Ascending aorta (tissue), 2 donors: ENCODE results near the gene AFF3. TPM values are rescaled to one million over a fixed set of nuclear protein-coding genes. Genes with fewer than 3 reads are reported as not detected.

Experiments used
- DNase-seq, 2 donors: peaks; one replicate each; pipeline ENCODE4 v3.0.0-alpha.2; 2019; ENCODE audit warnings: low spot score in 2 of 2
- H3K27ac ChIP-seq, 2 donors: fragments of 200-600 bp; sonication (generic); one replicate each; pipeline ENCODE4 v1.5.1; 2016 to 2017; ENCODE audit warnings: mild to moderate bottlenecking in 1 of 2
- H3K27me3 ChIP-seq: fragments of 200-600 bp; sonication (generic); one replicate; pipeline ENCODE4 v1.5.1; 2017
- H3K36me3 ChIP-seq, 2 donors: fragments of 200-600 bp; sonication (generic); one replicate each; pipeline ENCODE4 v1.5.1; 2016
- H3K4me1 ChIP-seq, 2 donors: fragments of 200-600 bp; sonication (generic); one replicate each; pipeline ENCODE4 v1.5.1; 2016 to 2017; ENCODE audit warnings: mild to moderate bottlenecking in 1 of 2
- H3K4me3 ChIP-seq, 2 donors: fragments of 200-600 bp; sonication (generic); one replicate each; pipeline ENCODE4 v1.5.1; 2016 to 2017; ENCODE audit warnings: mild to moderate bottlenecking in 1 of 2
- H3K9me3 ChIP-seq, 2 donors: fragments of 200-600 bp; sonication (generic); one replicate each; pipeline ENCODE4 v1.5.1; 2016
- CTCF ChIP-seq, 3 experiments: fragments of 200-600 bp in 2 of 3; fragments of 450-650 bp in 1 of 3; sonication (generic) in 2 of 3; IDR thresholded peaks; one replicate each; pipeline ENCODE4 v1.5.1; 2016 to 2019; ENCODE audit warnings: antibody characterized with exemption in 3 of 3, mild to moderate bottlenecking in 1 of 3, moderate library complexity in 1 of 3
- intact Hi-C: fragments of 100-400 bp; cut with DNase I; formaldehyde crosslinking; loops from one replicate; pipeline ENCODE4 v1.15.1; 2023
- total RNA-seq: library from RNA; depleted of rRNA; stranded (reverse); fragments of >200 nt; gene quantifications from one replicate; pipeline ENCODE4 v1.1.0, GENCODE V29; 2016

Gene AFF3
- total RNA-seq, 1 donor from 2014 or later = 7.1 TPM

DNA sequence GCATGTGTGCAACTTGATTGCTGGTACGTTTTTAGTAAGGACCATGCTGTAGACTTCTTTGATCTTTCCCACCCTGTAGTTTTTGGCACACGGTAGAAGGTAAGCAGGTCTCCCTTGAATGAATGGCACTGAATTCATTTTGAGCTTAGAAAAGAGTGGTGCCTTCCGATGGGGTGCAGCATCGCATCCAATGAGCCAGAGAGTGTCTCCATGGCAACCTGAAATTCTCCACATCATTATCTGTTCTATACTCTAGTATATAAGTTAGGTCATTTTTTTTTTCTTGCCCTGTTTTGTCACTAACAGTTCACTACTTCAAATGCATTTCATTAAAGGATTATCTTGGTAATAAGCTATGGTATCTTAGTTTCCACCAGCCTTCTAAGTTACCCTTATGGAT, 571.4 kb downstream of the AFF3 start:
- H3K27ac ChIP-seq = no peak overlapping the region
- H3K4me3 ChIP-seq = no peak overlapping the region
- intact Hi-C loops = no loop called here
- no peaks in the 10 kb centered on the region for H3K27me3 ChIP-seq
- no peak for TF ChIP-seq CTCF (IDR thresholded peaks at IDR 0.05)
- peaks cover 0 to 3% of the 10 kb centered on the region in 2 donors for H3K4me1 ChIP-seq
- no peak for DNase-seq
- H3K9me3 ChIP-seq = no peaks in the 10 kb centered on the region
- no peaks in the 10 kb centered on the region for H3K36me3 ChIP-seq

DNA sequence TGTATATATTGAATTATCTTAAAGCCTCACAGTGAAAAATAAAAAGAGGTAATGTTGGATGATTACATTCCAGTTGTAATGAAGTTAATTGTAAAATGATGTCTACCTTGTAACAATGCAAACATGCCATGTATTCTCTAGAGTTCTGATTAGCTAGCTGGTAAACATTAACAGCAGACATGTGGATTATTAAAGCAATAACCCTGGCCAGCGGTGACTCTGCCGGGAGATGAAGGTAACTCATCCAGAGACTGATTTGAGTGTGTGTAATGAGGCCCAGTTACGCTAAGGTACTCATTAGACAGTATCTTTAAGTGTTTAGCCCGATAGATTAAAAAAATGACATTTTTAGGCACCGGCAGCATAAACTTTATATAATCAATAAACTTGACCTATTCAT, 573.0 kb downstream of the AFF3 start:
- H3K4me1 ChIP-seq = peaks cover 0 to 3% of the 10 kb centered on the region in 2 donors
- DNase-seq = no peak
- no peaks in the 10 kb centered on the region for H3K27me3 ChIP-seq
- H3K9me3 ChIP-seq = no peaks in the 10 kb centered on the region
- no peaks in the 10 kb centered on the region for H3K36me3 ChIP-seq
- no peak for TF ChIP-seq CTCF (IDR thresholded peaks at IDR 0.05)
- no peak overlapping the region for H3K27ac ChIP-seq
- no peak overlapping the region for H3K4me3 ChIP-seq
- intact Hi-C loops = loop anchor here (10.0 kb wide), 1 partner anchor 255 kb away; no protein-coding TSS in a partner anchor

DNA sequence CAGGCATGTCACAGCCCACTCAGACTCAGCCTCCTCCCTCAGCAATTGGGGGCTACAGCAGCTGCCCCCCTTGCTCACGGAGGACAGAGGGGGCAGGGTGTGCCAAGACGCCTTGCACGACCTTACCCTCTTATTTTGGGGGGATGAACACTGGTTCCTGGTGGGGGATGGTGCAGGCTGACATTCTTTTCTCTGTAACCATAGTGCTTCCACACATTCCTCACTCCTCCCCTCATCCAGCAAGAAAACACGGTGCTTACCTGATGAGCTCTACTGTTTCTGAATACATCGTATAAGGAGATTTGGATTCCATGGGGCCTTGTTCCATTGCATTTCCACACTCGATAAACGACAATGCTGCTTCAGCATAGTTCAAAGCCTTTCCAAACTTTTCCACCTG, 577.2 kb downstream of the AFF3 start:
- intact Hi-C loops = loop anchor here (10.0 kb wide), 1 partner anchor 260 kb away; no protein-coding TSS in a partner anchor
- Histone ChIP-seq H3K9me3 (no peaks in the 10 kb centered on the region), H3K36me3 (no peaks in the 10 kb centered on the region), H3K4me1 (no peaks in the 10 kb centered on the region), H3K27ac (no peak overlapping the region), H3K27me3 (no peaks in the 10 kb centered on the region), H3K4me3 (no peak overlapping the region)
- no peak for DNase-seq
- TF ChIP-seq CTCF (IDR thresholded peaks at IDR 0.05) = no peak

- no peak for DNase-seq
- Histone ChIP-seq H3K36me3 (no peaks in the 10 kb centered on the region), H3K27me3 (no peaks in the 10 kb centered on the region), H3K9me3 (no peaks in the 10 kb centered on the region), H3K27ac (no peak overlapping the region), H3K4me1 (no peaks in the 10 kb centered on the region), H3K4me3 (no peak overlapping the region)
- no peak for TF ChIP-seq CTCF (IDR thresholded peaks at IDR 0.05)
- intact Hi-C loops = loop anchor here (10.0 kb wide), 1 partner anchor 262 kb away; no protein-coding TSS in a partner anchor
Observed at GRCh38 chr2:99562516-99562915, 579.9 kb downstream of the AFF3 start.

DNA sequence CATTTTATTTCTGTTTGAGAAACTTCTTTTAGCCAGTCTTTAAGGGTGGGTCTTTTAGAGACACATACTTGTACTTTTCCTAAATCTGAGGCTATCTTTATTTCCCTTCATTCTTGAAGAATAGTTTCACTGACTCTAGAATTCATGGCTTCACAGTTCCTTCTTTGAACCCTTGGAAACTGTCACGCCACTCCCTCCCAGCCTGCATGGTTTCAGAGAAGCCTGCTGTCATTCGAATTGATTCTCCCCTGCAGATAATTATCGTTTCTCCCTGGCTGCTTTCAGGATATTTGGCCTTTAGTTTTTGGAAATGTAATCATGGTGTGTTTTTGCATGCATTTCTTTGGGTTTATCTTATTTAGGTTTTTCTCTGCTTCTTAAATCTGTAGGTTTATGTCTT, 580.6 kb downstream of the AFF3 start:
- Histone ChIP-seq H3K4me3 (no peak overlapping the region), H3K27ac (no peak overlapping the region), H3K9me3 (no peaks in the 10 kb centered on the region), H3K4me1 (no peaks in the 10 kb centered on the region), H3K36me3 (no peaks in the 10 kb centered on the region), H3K27me3 (no peaks in the 10 kb centered on the region)
- no peak for TF ChIP-seq CTCF (IDR thresholded peaks at IDR 0.05)
- intact Hi-C loops = loop anchor here (10.0 kb wide), 1 partner anchor 263 kb away; no protein-coding TSS in a partner anchor
- DNase-seq = no peak
